HepG2 (cell line): ENCODE results near the gene SEMA7A. TPM values are rescaled to one million over a fixed set of nuclear protein-coding genes. Genes with fewer than 3 reads are reported as not detected.

Experiments
- DNMT1 ChIP-seq: sonication (generic); formaldehyde crosslinking; IDR thresholded peaks from 2 replicates; pipeline ENCODE4 v1.5.1; 2020; ENCODE audit warnings: mild to moderate bottlenecking, missing genetic modification reagents
- GFI1 ChIP-seq: sonication (generic); formaldehyde crosslinking; IDR thresholded peaks from 2 replicates; pipeline ENCODE4 v1.5.0; 2020; ENCODE audit warnings: missing genetic modification reagents, mild to moderate bottlenecking, borderline replicate concordance
- GMEB2 ChIP-seq: IDR thresholded peaks from 2 replicates; pipeline ENCODE4 v1.6.1; 2016; ENCODE audit warnings: missing biosample characterization, missing genetic modification reagents, low read depth
- HMGXB3 ChIP-seq: sonication (generic); formaldehyde crosslinking; IDR thresholded peaks from 2 replicates; pipeline ENCODE4 v1.4.0; 2020; ENCODE audit warnings: missing genetic modification reagents, borderline replicate concordance
- MBD4 ChIP-seq: IDR thresholded peaks from 2 replicates; pipeline ENCODE4 v1.6.1; 2012; ENCODE audit warnings: low read length, inconsistent platforms, borderline replicate concordance
- NRL ChIP-seq: sonication (generic); formaldehyde crosslinking; IDR thresholded peaks from 2 replicates; pipeline ENCODE4 v1.5.0; 2020; ENCODE audit warnings: missing genetic modification reagents, mild to moderate bottlenecking, moderate library complexity, borderline replicate concordance
- PBX2 ChIP-seq: IDR thresholded peaks from 2 replicates; pipeline ENCODE4 v1.6.1; 2016; ENCODE audit warnings: control low read depth
- SAP130 ChIP-seq: IDR thresholded peaks from 2 replicates; pipeline ENCODE4 v1.6.1; 2016; ENCODE audit warnings: low read depth
- STAG1 ChIP-seq: sonication (generic); formaldehyde crosslinking; IDR thresholded peaks from 2 replicates; pipeline ENCODE4 v1.4.0; 2020; ENCODE audit warnings: missing genetic modification reagents
- THAP11 ChIP-seq: IDR thresholded peaks from 2 replicates; pipeline ENCODE4 v1.6.1; 2016; ENCODE audit warnings: missing biosample characterization, missing genetic modification reagents
- ZFY ChIP-seq: sonication (generic); formaldehyde crosslinking; IDR thresholded peaks from 2 replicates; pipeline ENCODE4 v1.4.0; 2020; ENCODE audit warnings: missing genetic modification reagents
- ZNF407 ChIP-seq: sonication (generic); formaldehyde crosslinking; IDR thresholded peaks from one replicate; pipeline ENCODE4 v1.5.1; 2020; ENCODE audit warnings: mild to moderate bottlenecking, missing genetic modification reagents; ENCODE audit errors: not compliant biosample characterization
- ZNF563 ChIP-seq: sonication (generic); formaldehyde crosslinking; IDR thresholded peaks from 2 replicates; pipeline ENCODE4 v1.8.0; 2022; ENCODE audit warnings: mild to moderate bottlenecking, moderate library complexity, missing genetic modification reagents
- polyA plus RNA-seq, 8 experiments: library from polyadenylated mRNA; depleted of rRNA in 3 of 8; stranded (reverse) in 7 of 8; unstranded in 1 of 8; fragments of >200 nt; fragmentation: Illumina TruSeq in 4 of 8; extraction: Trizol in 4 of 8; gene quantifications; 2 replicates each; pipeline versions ENCODE4 v1.2.1 to v1.2.3, GENCODE V29; 2011 to 2016; ENCODE audit warnings: low read depth in 4 of 8, missing spikeins in 1 of 8, mixed read lengths in 1 of 8; ENCODE audit not compliant: insufficient read depth in 1 of 8
- total RNA-seq, 5 experiments: library from RNA; depleted of rRNA; stranded (reverse); fragments of >200 nt; fragmentation: Illumina TruSeq; extraction: Trizol; gene quantifications; 2 replicates each; pipeline ENCODE4 v1.2.3, GENCODE V29; 2016; ENCODE audit warnings: low read depth in 1 of 5

SEMA7A gene
- total and polyA plus RNA-seq, 2 of the 13 experiments (the other 11 are each of a cell fraction or from before 2014, with no cell fraction given): 9.0 to 15.8 TPM

GRCh38 chr15:74365598-74366445 is 67.9 kb downstream of the SEMA7A start (continued):
- TF ChIP-seq HMGXB3 (CRISPR knock-in tag) (no peak), NRL (CRISPR knock-in tag) (peak; percentile 85), STAG1 (CRISPR knock-in tag) (no peak), DNMT1 (peak; percentile 53; the same call in 1 of the 2 replicates), ZNF407 (CRISPR knock-in tag) (peak; percentile 82), PBX2 (CRISPR knock-in tag) (no peak), THAP11 (CRISPR knock-in tag) (0 out of 2 replicates have a peak, but pooled peaks have one; percentile 16), SAP130 (CRISPR knock-in tag) (peak; percentile 52), ZFY (peak; percentile 90), MBD4 (no peak), GFI1 (CRISPR knock-in tag) (peak; percentile 48; the same call in 1 of the 2 replicates), ZNF563 (CRISPR knock-in tag) (0 out of 2 replicates have a peak, but pooled peaks have one; percentile 49), GMEB2 (CRISPR knock-in tag) (no peak)
